Esophagus squamous epithelium (tissue), 5 donors: ENCODE measurements around the gene PGAP2. TPM values are rescaled to one million over a fixed set of nuclear protein-coding genes. Genes with fewer than 3 reads are reported as not detected.

ENCODE experiments used
- DNase-seq: peaks from one replicate; lab custom pipeline; 2025; lab: John Stamatoyannopoulos, UW
- H3K27ac ChIP-seq, 4 donors: fragments of 200-600 bp; sonication (generic); one replicate each; pipeline ENCODE4 v1.5.1; 2016 to 2019; ENCODE audit warnings: mild to moderate bottlenecking in 1 of 4
- H3K27me3 ChIP-seq, 4 donors: fragments of 200-600 bp; sonication (generic); 1 replicate in 3 of 4; 2 replicates in 1 of 4; pipeline versions ENCODE4 v1.5.1 to v1.6.0; 2017 to 2021; ENCODE audit warnings: antibody characterized with exemption in 1 of 4
- H3K36me3 ChIP-seq, 3 donors: fragments of 200-600 bp; sonication (generic); one replicate each; pipeline ENCODE4 v1.5.1; 2016 to 2019
- H3K4me1 ChIP-seq, 3 donors: fragments of 200-600 bp; sonication (generic); one replicate each; pipeline ENCODE4 v1.5.1; 2017 to 2019
- H3K4me3 ChIP-seq, 4 donors: fragments of 200-600 bp; sonication (generic); 1 replicate in 3 of 4; 2 replicates in 1 of 4; pipeline ENCODE4 v1.5.1; 2016 to 2019; ENCODE audit warnings: mild to moderate bottlenecking in 2 of 4, moderate library complexity in 1 of 4
- H3K9me3 ChIP-seq, 3 donors: fragments of 200-600 bp; sonication (generic); one replicate each; pipeline ENCODE4 v1.5.1; 2016 to 2019
- POLR2A ChIP-seq, 4 donors: fragments of 450-650 bp; IDR thresholded peaks; one replicate each; pipeline ENCODE4 v1.6.1; 2017; ENCODE audit warnings: antibody characterized with exemption in 4 of 4, mild to moderate bottlenecking in 4 of 4, moderate library complexity in 3 of 4
- WGBS, 2 donors: methylation state at CpG; one replicate each; pipeline ENCODE4 v1.1.5; 2018; 5-methylcytosine and 5-hydroxymethylcytosine counted together
- intact Hi-C: fragments of 100-400 bp; cut with DNase I; formaldehyde crosslinking; loops from one replicate; pipeline ENCODE4 v1.15.0; 2022
- total RNA-seq, 4 donors: library from RNA; depleted of rRNA; stranded (reverse); fragments of >200 nt; gene quantifications; one replicate each; pipeline ENCODE4 v1.1.0, GENCODE V29; 2016
- TF ChIP-seq, protein P1 (sequence below), 6 experiments: fragments of 450-650 bp in 4 of 6; fragments of 200-600 bp in 2 of 6; sonication (generic) in 2 of 6; IDR thresholded peaks; one replicate each; pipeline ENCODE4 v1.5.1; 2016 to 2019; ENCODE audit warnings: antibody characterized with exemption in 6 of 6, mild to moderate bottlenecking in 4 of 6, moderate library complexity in 4 of 6
- donor health status: DM: yes; HTN: yes; CAD: no.

Gene PGAP2
- total RNA-seq, 4 donors from 2014 or later, result 10.8 to 30.8 (median 27.5) TPM

DNA sequence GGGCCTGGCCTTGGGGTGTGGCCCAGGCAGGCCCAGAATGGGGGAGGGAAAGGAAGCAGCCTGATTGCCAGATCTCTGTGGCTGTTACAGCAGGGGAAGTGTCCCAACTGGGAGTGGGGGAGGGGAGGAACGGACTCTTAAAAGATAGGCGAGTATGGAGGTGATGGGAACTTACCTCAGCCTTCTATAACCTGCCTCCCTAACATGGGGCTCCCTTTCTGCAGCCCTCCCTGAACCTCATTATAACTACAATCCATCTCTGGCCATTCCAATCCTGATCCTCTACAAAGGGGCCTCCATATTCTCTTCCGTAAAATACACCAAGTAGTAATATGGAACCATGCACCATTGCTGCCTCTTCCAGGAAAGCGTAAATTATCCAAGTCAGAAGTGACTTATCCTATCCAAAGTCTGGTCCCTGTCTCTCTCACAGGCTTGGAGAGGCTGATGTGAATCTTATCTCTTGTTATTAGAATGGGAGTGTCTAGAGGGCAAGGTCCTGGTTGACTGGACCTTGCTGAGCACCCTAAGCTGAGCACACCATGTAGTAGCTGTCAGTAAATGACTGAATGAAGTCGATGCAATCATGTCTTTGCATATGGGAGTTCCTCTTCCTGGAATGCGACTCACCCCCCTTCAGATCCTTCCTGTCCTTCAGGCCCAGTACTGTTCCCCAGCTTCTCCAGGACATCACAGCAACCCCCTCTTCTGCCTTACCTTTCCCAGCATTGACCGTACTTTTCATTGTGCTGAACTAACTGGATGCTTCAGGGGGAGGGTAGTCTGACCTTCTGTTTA, 26.5 kb downstream of the PGAP2 start:
- 61 to 67% methylated on average over 7 of the region's 7 CpGs for WGBS, 2 donors
- no peak for DNase-seq
- H3K9me3 ChIP-seq, result no peaks in the 10 kb centered on the region
- TF ChIP-seq, protein P1, sequence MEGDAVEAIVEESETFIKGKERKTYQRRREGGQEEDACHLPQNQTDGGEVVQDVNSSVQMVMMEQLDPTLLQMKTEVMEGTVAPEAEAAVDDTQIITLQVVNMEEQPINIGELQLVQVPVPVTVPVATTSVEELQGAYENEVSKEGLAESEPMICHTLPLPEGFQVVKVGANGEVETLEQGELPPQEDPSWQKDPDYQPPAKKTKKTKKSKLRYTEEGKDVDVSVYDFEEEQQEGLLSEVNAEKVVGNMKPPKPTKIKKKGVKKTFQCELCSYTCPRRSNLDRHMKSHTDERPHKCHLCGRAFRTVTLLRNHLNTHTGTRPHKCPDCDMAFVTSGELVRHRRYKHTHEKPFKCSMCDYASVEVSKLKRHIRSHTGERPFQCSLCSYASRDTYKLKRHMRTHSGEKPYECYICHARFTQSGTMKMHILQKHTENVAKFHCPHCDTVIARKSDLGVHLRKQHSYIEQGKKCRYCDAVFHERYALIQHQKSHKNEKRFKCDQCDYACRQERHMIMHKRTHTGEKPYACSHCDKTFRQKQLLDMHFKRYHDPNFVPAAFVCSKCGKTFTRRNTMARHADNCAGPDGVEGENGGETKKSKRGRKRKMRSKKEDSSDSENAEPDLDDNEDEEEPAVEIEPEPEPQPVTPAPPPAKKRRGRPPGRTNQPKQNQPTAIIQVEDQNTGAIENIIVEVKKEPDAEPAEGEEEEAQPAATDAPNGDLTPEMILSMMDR (IDR thresholded peaks at IDR 0.05), result no peak
- no peak for TF ChIP-seq POLR2A (IDR thresholded peaks at IDR 0.05)
- intact Hi-C loops, result no loop called here
- peak overlapping the region; percentile 18 to 47 (median 46) for H3K27ac ChIP-seq
- peaks cover 27 to 94% (median 72%) of the 10 kb centered on the region in 3 donors for H3K4me1 ChIP-seq
- H3K36me3 ChIP-seq, result peaks cover 0 to 44% (median 0%) of the 10 kb centered on the region in 3 donors
- peak overlapping the region in 1 of 4 donors; percentile 1 for H3K4me3 ChIP-seq
- no peaks in the 10 kb centered on the region for H3K27me3 ChIP-seq

DNA sequence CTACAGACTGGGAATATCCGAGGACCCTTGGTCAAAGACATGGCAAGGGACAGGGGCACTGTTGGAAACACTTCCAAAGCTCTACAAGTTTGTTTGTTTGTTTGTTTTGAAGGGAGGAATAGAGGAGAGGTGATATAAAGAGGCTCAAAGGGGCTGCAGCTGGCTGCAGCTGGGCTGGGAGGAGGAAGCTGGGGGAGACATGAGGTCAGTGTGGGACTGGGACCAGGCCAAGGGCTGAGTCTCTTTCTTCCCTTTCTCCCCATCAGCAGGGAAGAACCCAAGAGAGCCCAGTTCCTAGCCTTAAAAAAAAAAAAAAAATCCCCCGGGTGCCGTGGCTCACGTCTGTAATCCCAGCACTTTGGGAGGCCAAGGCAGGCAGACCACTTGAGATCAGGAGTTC, 27.4 kb downstream of the PGAP2 start:
- H3K4me3 ChIP-seq, result no peak overlapping the region
- WGBS, 2 donors, result 70 to 79% methylated on average over 1 to 4 of the region's 4 CpGs
- TF ChIP-seq, protein P1 (IDR thresholded peaks at IDR 0.05), result no peak
- TF ChIP-seq POLR2A (IDR thresholded peaks at IDR 0.05), result no peak
- H3K9me3 ChIP-seq, result no peaks in the 10 kb centered on the region
- peak overlapping the region; percentile 18 to 47 (median 46) for H3K27ac ChIP-seq
- DNase-seq, result no peak
- peaks cover 0 to 35% (median 0%) of the 10 kb centered on the region in 3 donors for H3K36me3 ChIP-seq
- H3K27me3 ChIP-seq, result no peaks in the 10 kb centered on the region
- intact Hi-C loops, result no loop called here
- H3K4me1 ChIP-seq, result peaks cover 27 to 92% (median 72%) of the 10 kb centered on the region in 3 donors

DNA sequence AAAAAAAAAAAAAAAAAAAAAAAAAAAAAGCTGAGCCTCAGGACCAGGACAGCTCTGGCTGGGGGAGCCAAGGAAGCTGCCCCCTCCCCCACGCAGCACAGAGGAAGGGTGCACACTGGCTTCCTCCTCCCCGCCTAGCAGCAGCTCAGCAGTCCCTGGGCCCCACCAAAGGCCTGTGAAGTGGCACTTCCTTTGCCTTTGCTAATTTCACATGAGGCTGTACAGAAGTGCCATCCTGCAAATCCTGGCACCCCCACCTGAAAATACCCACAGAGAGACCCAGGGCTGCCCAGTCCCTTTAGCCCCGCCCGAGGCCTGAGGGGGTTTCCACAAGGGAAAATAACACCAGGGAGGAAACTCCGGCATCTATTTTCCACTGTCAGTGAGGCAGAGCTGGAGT, 28.5 kb downstream of the PGAP2 start:
- WGBS, 2 donors, result 63 to 69% methylated on average over 4 to 5 of the region's 5 CpGs
- no peaks in the 10 kb centered on the region for H3K9me3 ChIP-seq
- no peaks in the 10 kb centered on the region for H3K27me3 ChIP-seq
- H3K27ac ChIP-seq, result peak overlapping the region; percentile 9 to 39 (median 28)
- peaks cover 27 to 89% (median 65%) of the 10 kb centered on the region in 3 donors for H3K4me1 ChIP-seq
- intact Hi-C loops, result no loop called here
- peak overlapping the region in 2 of 4 donors; percentile 7 to 27 for H3K4me3 ChIP-seq
- no peak for TF ChIP-seq POLR2A (IDR thresholded peaks at IDR 0.05)
- TF ChIP-seq, protein P1 (IDR thresholded peaks at IDR 0.05), result no peak
- H3K36me3 ChIP-seq, result peaks cover 0 to 23% (median 0%) of the 10 kb centered on the region in 3 donors
- no peak for DNase-seq

DNA sequence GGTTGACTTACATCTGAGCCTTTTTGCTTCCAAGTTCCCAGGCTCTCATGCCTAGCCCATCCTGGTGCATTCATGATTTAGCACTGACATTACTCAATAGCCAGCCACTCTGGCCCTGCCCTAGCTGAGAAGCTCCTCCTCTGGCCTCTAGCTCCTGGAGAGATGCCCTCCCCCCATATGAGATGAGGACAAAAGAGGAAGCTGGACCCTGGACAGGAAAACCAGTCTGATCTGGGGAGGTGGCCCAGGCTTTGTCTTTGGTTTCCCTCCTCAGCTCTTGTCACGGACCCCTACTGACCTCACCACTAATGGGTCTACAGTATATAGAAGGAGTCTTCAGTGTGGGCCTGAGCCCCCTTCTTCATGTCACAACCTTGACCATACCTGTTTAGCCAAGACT, 29.4 kb downstream of the PGAP2 start:
- peak in 1 of 4 donors; percentile 25 for TF ChIP-seq POLR2A (IDR thresholded peaks at IDR 0.05)
- TF ChIP-seq, protein P1 (IDR thresholded peaks at IDR 0.05), result no peak
- 50% methylated on average over 1 of the region's 1 CpG; no CpG with 5 or more reads in 1 of the 2 donors for WGBS, 2 donors
- intact Hi-C loops, result no loop called here
- DNase-seq, result no peak
- Histone ChIP-seq H3K36me3 (peaks cover 0 to 17% (median 0%) of the 10 kb centered on the region in 3 donors), H3K4me3 (peak overlapping the region in 1 of 4 donors; percentile 27), H3K27ac (peak overlapping the region in 3 of 4 donors; percentile 20 to 39 (median 36)), H3K27me3 (no peaks in the 10 kb centered on the region), H3K9me3 (no peaks in the 10 kb centered on the region), H3K4me1 (peaks cover 22 to 84% (median 59%) of the 10 kb centered on the region in 3 donors)

DNA sequence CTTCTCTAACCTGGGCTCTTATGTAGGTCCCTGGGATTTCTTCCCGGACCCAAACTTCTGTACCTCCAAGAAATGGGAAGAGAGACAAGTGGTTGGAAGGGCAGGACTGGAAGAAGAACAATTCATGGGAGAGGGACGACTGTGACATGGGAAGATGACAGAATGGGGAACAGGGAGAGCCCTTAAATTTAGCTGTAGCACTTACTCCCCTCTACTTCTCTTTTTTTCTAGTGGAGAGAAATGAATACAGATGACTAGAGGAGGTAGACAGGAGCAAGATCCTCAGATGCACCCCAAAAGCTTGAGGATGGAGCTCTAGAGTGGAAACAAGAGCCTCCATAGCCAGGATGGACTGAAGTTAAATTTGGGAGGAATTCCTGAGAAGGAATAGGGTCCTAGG, 30.1 kb downstream of the PGAP2 start:
- 72% methylated on average over 2 of the region's 2 CpGs for WGBS, 2 donors
- H3K27ac ChIP-seq, result peak overlapping the region; percentile 20 to 99 (median 36)
- H3K9me3 ChIP-seq, result no peaks in the 10 kb centered on the region
- no peak for DNase-seq
- TF ChIP-seq POLR2A (IDR thresholded peaks at IDR 0.05), result no peak
- TF ChIP-seq, protein P1 (IDR thresholded peaks at IDR 0.05), result no peak
- peaks cover 21 to 77% (median 54%) of the 10 kb centered on the region in 3 donors for H3K4me1 ChIP-seq
- H3K4me3 ChIP-seq, result peak overlapping the region in 3 of 4 donors; percentile 80 to 98 (median 94)
- H3K36me3 ChIP-seq, result peaks cover 0 to 10% (median 0%) of the 10 kb centered on the region in 3 donors
- intact Hi-C loops, result no loop called here
- no peaks in the 10 kb centered on the region for H3K27me3 ChIP-seq
